K562 (cell line): Measurements from ENCODE around the gene CTPS1. TPM values are rescaled to one million over a fixed set of nuclear protein-coding genes. Genes with fewer than 3 reads are reported as not detected.
A peak's percentile ranks its signal among the peaks of the same experiment; 100 is the strongest.

Source experiments
- ARID3B ChIP-seq: fragments of 250-450 bp; sonication (Bioruptor Pico); IDR thresholded peaks from 2 replicates; pipeline ENCODE4 v1.4.0; 2020; ENCODE audit warnings: borderline replicate concordance
- FOS ChIP-seq: IDR thresholded peaks from 3 replicates; pipeline ENCODE4 v1.6.1; 2011; ENCODE audit not compliant: insufficient read length; ENCODE audit errors: extremely low read depth
- FOXM1 ChIP-seq, 2 experiments: fragments of 450-650 bp in 1 of 2; sonication (generic) in 1 of 2; formaldehyde crosslinking in 1 of 2; IDR thresholded peaks; 2 replicates each; pipeline versions ENCODE4 v1.6.1 to v1.9.0; 2017 to 2022; ENCODE audit warnings: low read depth in 2 of 2, mild to moderate bottlenecking in 2 of 2, missing genetic modification reagents in 1 of 2, moderate library complexity in 1 of 2
- ID3 ChIP-seq, 2 experiments: fragments of 250-450 bp in 1 of 2; fragments of 450-650 bp in 1 of 2; sonication (Bioruptor Pico) in 1 of 2; IDR thresholded peaks; 2 replicates each; pipeline versions ENCODE4 v1.6.1 to v1.8.0; 2016 to 2021; ENCODE audit warnings: mild to moderate bottlenecking in 2 of 2, moderate library complexity in 2 of 2, missing compliant biosample characterization in 1 of 2, missing genetic modification characterization in 1 of 2
- NEUROD1 ChIP-seq: fragments of 150-350 bp; IDR thresholded peaks from 2 replicates; pipeline ENCODE4 v1.6.1; 2014; ENCODE audit warnings: borderline replicate concordance, low read length, low read depth; ENCODE audit not compliant: partially characterized antibody
- PCBP1 ChIP-seq: fragments of 200-400 bp; formaldehyde crosslinking; IDR thresholded peaks from 2 replicates; pipeline ENCODE4 v1.6.1; 2018; ENCODE audit warnings: mild to moderate bottlenecking, low read depth, low read length; ENCODE audit not compliant: poor library complexity, severe bottlenecking
- PKNOX1 ChIP-seq: fragments of 450-650 bp; IDR thresholded peaks from 2 replicates; pipeline ENCODE4 v1.6.1; 2016
- POLR3G ChIP-seq: IDR thresholded peaks from 2 replicates; pipeline ENCODE4 v1.6.1; 2011; ENCODE audit not compliant: insufficient read length, insufficient replicate concordance; ENCODE audit errors: extremely low read depth
- PRMT5 ChIP-seq: sonication (generic); formaldehyde crosslinking; IDR thresholded peaks from 2 replicates; pipeline ENCODE4 v1.5.0; 2020; ENCODE audit warnings: missing genetic modification reagents
- RERE ChIP-seq: sonication (generic); formaldehyde crosslinking; IDR thresholded peaks from 2 replicates; pipeline ENCODE4 v1.8.0; 2023; ENCODE audit warnings: missing genetic modification reagents, mild to moderate bottlenecking, borderline replicate concordance
- SUPT5H ChIP-seq: fragments of 450-650 bp; IDR thresholded peaks from 2 replicates; pipeline ENCODE4 v1.6.1; 2016
- ZC3H4 ChIP-seq: sonication (generic); formaldehyde crosslinking; IDR thresholded peaks from 2 replicates; pipeline ENCODE4 v1.9.0; 2021; ENCODE audit warnings: missing genetic modification reagents, borderline replicate concordance
- ZNF23 ChIP-seq: fragments of 250-450 bp; sonication (Bioruptor Pico); IDR thresholded peaks from 2 replicates; pipeline ENCODE4 v1.4.0; 2020; ENCODE audit warnings: mild to moderate bottlenecking
- ZNF551 ChIP-seq: fragments of 250-450 bp; sonication (Bioruptor Pico); IDR thresholded peaks from 2 replicates; pipeline ENCODE4 v1.5.0; 2021; ENCODE audit warnings: mild to moderate bottlenecking, moderate library complexity
- ZNF668 ChIP-seq: fragments of 250-450 bp; sonication (Bioruptor Pico); IDR thresholded peaks from 2 replicates; pipeline ENCODE4 v1.8.0; 2022; ENCODE audit warnings: mild to moderate bottlenecking, inconsistent platforms
- polyA plus RNA-seq, 8 experiments: library from polyadenylated mRNA; depleted of rRNA in 4 of 8; stranded (reverse) in 5 of 8; unstranded in 3 of 8; fragments of >200 nt; fragmentation: Nextera tagmentation in 2 of 8; fragmentation: Illumina TruSeq in 1 of 8; extraction: Ambion mirVana in 2 of 8; extraction: Trizol in 1 of 8; gene quantifications; 2 replicates each; pipeline versions ENCODE4 v1.2.1 to v1.2.3, GENCODE V29; 2011 to 2014; ENCODE audit warnings: inconsistent platforms in 1 of 8, missing spikeins in 1 of 8
- total RNA-seq, 7 experiments: library from RNA; depleted of rRNA in 6 of 7; stranded (reverse); fragments of >200 nt in 6 of 7; fragmentation: Illumina TruSeq in 2 of 7; extraction: Trizol in 2 of 7; gene quantifications; 2 replicates each; pipeline versions ENCODE4 v1.2.1 to v1.2.3, GENCODE V29; 2011 to 2021; ENCODE audit warnings: low replicate concordance in 1 of 7

CTPS1 gene
- total and polyA plus RNA-seq, 9 of the 15 experiments (the other 6 are each of a cell fraction or from before 2014, with no cell fraction given), result 44.4 to 164 (median 87.7) TPM

GRCh38 chr1:40939320-40940059 is 40.0 kb upstream of the CTPS1 start (continued):
- TF ChIP-seq PKNOX1 (peak; percentile 58), ZC3H4 (CRISPR knock-in tag) (no peak), FOXM1 (IDR thresholded peaks at IDR 0.05; ENCODE audit: low read depth) (peak; percentile 69; the same call in 1 of the 2 replicates), FOXM1 (CRISPR knock-in tag; IDR thresholded peaks at IDR 0.05; ENCODE audit: low read depth) (no peak), ID3 (CRISPR knock-in tag; IDR thresholded peaks at IDR 0.05) (no peak), ID3 (tag; IDR thresholded peaks at IDR 0.05) (no peak), NEUROD1 (no peak), ZNF668 (CRISPR knock-in tag) (no peak), RERE (CRISPR knock-in tag) (no peak), ARID3B (CRISPR knock-in tag) (no peak), ZNF551 (no peak), PCBP1 (no peak), PRMT5 (CRISPR knock-in tag) (no peak), SUPT5H (no peak), FOS (no peak), POLR3G (no peak), ZNF23 (CRISPR knock-in tag) (no peak)
